Measurements from ENCODE around the gene C1orf159. TPM values are rescaled to one million over a fixed set of nuclear protein-coding genes. Genes with fewer than 3 reads are reported as not detected.
"Not testable (repeated sequence)": the region's sequence is repeated elsewhere in the genome, so short reads cannot be mapped to it uniquely, and the experiment has no call there.

Gene C1orf159
- total RNA-seq, 1 donor from 2014 or later: 30.0 TPM

DNA sequence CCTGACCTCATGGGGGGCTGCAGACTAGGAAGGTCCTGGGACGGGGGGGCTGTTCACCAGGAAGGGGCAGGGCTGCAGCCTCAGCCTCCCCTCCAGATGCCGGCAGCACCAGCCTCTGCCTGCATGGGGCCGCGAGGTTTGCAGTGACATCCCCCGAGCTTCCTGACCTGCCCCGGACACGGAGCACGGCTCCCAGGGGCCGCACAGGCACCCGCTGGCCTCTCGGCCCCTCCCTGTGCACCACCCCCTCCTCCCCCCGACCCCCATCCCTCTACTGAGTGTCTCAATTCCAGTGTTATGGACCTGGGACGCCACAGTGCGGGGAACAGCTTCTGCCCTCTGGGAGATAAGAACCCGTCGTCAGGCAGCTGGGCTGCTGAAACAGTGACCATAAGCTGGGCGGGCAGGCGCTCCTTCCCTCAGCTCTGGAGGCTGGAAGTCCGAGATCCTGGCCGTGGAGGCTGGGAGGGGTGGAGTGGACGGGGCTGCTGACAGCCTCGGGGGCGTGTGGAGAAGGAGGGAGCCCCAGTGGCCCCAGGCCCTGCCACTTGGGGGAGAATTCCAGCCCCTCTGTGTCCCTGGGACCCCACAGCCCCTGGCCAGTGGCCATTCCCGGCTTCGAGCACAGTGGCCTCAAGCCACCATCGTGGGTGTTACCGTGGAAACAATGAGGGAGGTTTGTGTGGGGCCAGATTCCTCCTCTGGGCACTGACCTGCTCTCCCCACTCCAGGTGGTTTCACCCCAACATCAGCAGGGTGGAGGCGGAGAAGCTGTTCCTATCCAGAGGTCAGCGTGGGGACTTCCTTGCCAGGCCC, 53.3 kb downstream of the C1orf159 start:
- H3K27me3 Mint-ChIP-seq (ENCODE audit: insufficient read depth): peaks cover 19% of the 10 kb centered on the region
- no peak for DNase-seq (ENCODE audit: low spot score)
- no peaks in the 10 kb centered on the region for H3K9me3 Mint-ChIP-seq
- H3K27ac Mint-ChIP-seq: peak overlapping the region; percentile 40
- H3K4me3 Mint-ChIP-seq: peak overlapping the region; percentile 68
- H3K4me1 Mint-ChIP-seq (ENCODE audit: low read depth): peaks cover 7% of the 10 kb centered on the region
- H3K36me3 Mint-ChIP-seq (ENCODE audit: low read depth): no peaks in the 10 kb centered on the region
- intact Hi-C loops (cut with micrococcal nuclease): loop anchor here (5.0 kb wide), 2 partner anchors 35 to 245 kb away; partner anchors contain the start of genes ACAP3 and PUSL1

DNA sequence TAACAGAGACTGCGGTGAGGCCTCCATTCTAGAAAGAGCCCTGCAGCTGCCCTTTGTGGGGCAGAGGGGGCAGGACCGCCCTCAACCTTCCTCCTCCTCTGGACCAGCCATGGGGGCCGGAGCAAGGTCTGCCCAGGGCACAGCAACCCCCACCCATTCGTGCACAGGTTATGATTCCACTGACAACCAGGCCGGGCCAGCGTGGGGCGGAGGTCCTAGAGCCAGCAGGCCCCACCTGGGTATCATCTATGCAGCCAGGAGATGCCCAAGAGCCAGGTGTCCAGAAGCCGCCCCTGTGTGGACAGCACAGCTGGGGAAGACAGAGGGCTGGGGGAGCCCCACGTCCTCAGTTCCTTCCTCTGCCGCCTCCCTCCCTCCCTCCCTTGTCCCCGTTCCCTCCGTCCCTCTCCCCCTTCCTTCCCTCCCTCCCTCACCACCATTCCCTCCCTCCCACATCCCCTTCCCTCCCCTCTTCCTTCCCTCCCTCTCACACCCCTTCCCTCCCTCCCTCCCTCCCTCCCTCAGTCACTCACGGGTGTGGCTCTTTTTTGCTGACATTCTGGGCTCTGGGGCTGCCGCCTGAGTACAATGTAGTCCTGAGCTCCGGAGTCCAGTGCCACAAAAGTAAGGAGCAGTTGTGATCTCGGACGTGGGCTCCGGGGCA, 54.1 kb downstream of the C1orf159 start:
- H3K4me3 Mint-ChIP-seq: peak overlapping the region; percentile 78
- intact Hi-C loops (cut with micrococcal nuclease): loop anchor here (5.0 kb wide), 2 partner anchors 35 to 245 kb away; partner anchors contain the start of genes ACAP3 and PUSL1
- peaks cover 7% of the 10 kb centered on the region for H3K4me1 Mint-ChIP-seq (ENCODE audit: low read depth)
- no peaks in the 10 kb centered on the region for H3K36me3 Mint-ChIP-seq (ENCODE audit: low read depth)
- no peaks in the 10 kb centered on the region for H3K9me3 Mint-ChIP-seq
- H3K27me3 Mint-ChIP-seq (ENCODE audit: insufficient read depth): peaks cover 22% of the 10 kb centered on the region
- no peak for DNase-seq (ENCODE audit: low spot score)
- H3K27ac Mint-ChIP-seq: peak overlapping the region; percentile 40

DNA sequence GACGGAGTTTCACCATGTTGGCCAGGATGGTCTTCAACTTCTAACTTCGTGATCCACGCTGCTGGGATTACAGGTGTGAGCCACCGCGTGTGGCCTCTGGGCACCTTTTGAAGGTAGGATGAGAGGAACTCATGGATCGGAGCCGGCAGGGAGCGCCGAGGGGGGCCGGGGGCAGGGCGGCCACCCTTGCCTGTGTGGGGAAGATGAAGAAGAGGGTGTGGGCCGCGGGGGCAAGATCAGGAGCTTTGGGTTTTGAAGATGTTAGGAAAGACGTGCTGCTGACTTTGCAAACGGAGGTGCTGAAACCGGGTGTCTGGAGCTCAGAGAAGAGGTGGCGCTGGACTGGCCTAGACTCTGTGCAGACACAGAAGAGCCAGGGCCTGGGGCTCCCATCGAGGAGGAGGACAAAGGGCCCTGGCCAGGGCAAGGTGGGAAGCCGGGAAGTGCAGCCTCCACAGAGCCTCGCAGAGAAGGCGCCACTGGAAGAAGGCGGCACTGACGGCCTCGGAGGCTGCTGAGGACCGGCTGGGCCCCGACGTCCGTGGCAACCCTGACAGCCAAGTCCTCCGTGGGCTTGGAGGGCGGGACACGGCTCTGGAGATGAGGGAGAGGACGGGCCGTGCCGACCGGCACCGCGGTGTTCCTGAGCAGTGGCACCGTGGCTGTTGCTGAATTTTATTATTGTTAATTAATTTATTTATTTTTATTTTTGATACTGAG, 55.4 kb downstream of the C1orf159 start:
- H3K9me3 Mint-ChIP-seq: no peaks in the 10 kb centered on the region
- H3K4me3 Mint-ChIP-seq: peak overlapping the region; percentile 86
- H3K27me3 Mint-ChIP-seq (ENCODE audit: insufficient read depth): peaks cover 25% of the 10 kb centered on the region
- intact Hi-C loops (cut with micrococcal nuclease): loop anchor here (5.0 kb wide), 2 partner anchors 37 to 247 kb away; partner anchors contain the start of genes ACAP3 and PUSL1
- H3K27ac Mint-ChIP-seq: peak overlapping the region; percentile 52
- no peak for DNase-seq (ENCODE audit: low spot score)
- H3K36me3 Mint-ChIP-seq (ENCODE audit: low read depth): no peaks in the 10 kb centered on the region
- peaks cover 3% of the 10 kb centered on the region for H3K4me1 Mint-ChIP-seq (ENCODE audit: low read depth)

DNA sequence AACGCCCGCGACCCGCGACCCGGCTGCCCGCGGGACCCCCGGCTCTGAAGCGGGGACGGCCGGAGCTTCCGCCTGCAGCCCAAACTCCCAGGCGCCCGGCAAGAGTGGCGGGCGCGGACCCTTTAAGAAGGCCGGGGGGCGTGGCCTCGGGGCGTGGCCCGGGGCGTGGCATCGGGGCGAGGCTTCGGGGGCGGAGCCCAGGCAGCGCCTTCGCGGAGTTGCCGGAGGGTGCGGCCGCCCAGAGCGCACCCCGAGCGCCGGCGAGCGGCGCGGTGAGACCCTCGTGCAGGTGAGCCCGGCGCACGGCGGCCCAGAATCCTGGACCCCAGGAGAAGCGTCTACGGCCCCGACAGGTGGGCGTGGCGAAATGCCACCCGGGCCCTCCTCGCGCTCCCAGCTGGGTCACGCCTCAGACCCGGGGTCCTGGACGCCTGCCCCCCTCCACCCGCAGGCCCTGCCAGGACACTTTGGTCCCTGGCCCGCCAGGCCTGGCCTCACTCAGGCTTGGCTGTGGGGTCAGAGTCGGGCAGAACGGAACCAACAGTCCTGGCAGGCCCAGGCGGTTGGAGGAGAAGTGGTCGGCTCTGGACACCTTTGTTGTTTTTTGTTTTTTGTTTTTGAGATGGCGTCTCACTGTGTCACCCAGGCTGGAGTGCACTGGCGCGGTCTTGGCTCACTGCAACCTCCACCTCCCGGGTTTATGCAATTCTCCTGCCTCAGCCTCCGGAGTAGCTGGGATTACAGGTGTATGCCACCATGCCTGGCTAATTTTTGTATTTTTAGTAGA, 56.2 kb downstream of the C1orf159 start:
- Mint-ChIP-seq H3K4me1 (ENCODE audit: low read depth) (no peaks in the 10 kb centered on the region), H3K36me3 (ENCODE audit: low read depth) (no peaks in the 10 kb centered on the region), H3K27me3 (ENCODE audit: insufficient read depth) (peaks cover 25% of the 10 kb centered on the region), H3K27ac (no peak overlapping the region), H3K4me3 (peak overlapping the region; percentile 86), H3K9me3 (no peaks in the 10 kb centered on the region)
- intact Hi-C loops (cut with micrococcal nuclease): loop anchor here (1.0 to 5.0 kb wide), 7 partner anchors 19 to 248 kb away; partner anchors contain the start of genes ACAP3, C1orf159, ISG15 and KLHL17
- peak; percentile 85 for DNase-seq (ENCODE audit: low spot score)

DNA sequence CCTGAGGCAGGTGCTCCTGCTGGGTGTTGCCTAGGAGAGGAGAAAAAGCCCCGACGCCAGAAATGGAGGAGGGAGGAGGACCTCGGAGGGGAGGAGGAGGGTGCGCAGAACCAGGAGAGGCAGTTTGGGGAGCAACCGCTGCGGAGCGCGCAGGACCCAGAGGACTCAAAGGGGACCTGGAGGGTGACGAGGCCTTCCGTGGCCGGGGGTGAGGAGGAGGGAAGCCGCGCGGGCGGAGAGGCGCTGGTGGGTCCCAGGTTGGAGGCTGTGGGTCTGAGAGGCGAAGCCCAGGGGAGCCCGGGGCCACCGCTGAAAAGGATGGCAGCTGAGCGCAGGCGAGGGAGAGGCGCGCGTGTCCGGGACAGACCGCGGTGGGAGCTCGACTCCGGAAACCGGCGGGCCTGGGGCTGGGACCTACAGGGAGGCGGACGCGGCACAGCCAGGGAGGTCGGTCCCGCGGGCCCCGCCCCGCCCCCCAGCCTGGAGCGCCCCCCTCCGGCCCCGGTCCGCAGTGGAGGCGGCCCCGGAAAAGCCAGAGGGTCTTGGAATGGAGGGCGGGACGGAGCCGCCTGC, 56.9 kb downstream of the C1orf159 start:
- no peaks in the 10 kb centered on the region for H3K4me1 Mint-ChIP-seq (ENCODE audit: low read depth)
- H3K27ac Mint-ChIP-seq: peak overlapping the region; percentile 52
- no peaks in the 10 kb centered on the region for H3K36me3 Mint-ChIP-seq (ENCODE audit: low read depth)
- intact Hi-C loops (cut with micrococcal nuclease): loop anchor here (1.0 to 2.0 kb wide), 5 partner anchors 19 to 99 kb away; partner anchors contain the start of genes C1orf159, ISG15 and KLHL17
- peak; percentile 46 for DNase-seq (ENCODE audit: low spot score)
- no peaks in the 10 kb centered on the region for H3K9me3 Mint-ChIP-seq
- H3K4me3 Mint-ChIP-seq: peak overlapping the region; percentile 83
- H3K27me3 Mint-ChIP-seq (ENCODE audit: insufficient read depth): peaks cover 25% of the 10 kb centered on the region

DNA sequence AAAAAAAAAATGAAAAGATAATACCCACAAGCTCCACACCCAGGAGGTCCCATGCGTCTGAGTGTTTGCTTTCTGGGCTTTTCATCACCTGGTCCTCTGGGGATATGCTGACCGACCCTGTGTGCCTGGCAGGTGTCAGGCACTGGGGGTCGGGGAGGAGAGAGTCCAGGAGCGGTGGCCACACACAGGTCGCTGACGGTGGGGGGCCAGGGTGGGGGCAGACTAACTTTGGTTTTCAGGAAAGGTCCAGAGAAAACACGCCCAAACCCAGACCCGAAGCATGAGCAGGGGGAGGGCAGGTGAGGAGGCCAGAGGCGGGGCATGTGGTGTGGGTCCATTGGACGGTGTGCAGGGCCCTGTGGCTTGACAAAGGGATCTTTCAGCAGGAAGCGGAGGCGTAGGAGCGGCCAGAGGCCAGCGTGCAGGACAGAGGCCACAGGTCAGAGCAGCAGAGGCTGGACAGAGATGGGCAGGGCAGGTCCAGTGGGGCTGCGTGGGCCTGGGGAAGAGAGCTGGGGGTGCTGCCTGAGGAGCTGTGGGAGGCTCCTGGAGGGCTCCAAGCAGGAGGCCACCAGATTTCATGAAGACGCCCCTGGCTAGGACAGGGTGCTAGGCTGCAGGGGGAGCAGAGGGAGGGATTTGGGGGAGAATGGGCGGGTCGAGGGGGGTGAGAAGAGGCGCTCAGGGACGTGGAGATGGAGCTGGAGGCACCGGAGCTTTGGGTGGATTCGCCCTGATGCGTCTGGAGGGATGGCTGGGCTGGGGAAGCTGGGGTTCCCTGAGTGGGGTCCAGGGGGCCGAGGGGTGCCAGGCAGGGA, 57.6 kb downstream of the C1orf159 start:
- peak overlapping the region; percentile 74 for H3K27ac Mint-ChIP-seq
- intact Hi-C loops (cut with micrococcal nuclease): loop anchor here (2.0 kb wide), 1 partner anchor 59 kb away; the partner anchor contains the start of gene C1orf159
- peak overlapping the region; percentile 83 for H3K4me3 Mint-ChIP-seq
- no peaks in the 10 kb centered on the region for H3K4me1 Mint-ChIP-seq (ENCODE audit: low read depth)
- DNase-seq (ENCODE audit: low spot score): no peak
- no peaks in the 10 kb centered on the region for H3K36me3 Mint-ChIP-seq (ENCODE audit: low read depth)
- peaks cover 25% of the 10 kb centered on the region for H3K27me3 Mint-ChIP-seq (ENCODE audit: insufficient read depth)
- no peaks in the 10 kb centered on the region for H3K9me3 Mint-ChIP-seq

GRCh38 chr1:1057769-1058087, 58.2 kb downstream of the C1orf159 start:
- Mint-ChIP-seq H3K4me3 (peak overlapping the region; percentile 83), H3K27me3 (ENCODE audit: insufficient read depth) (peaks cover 25% of the 10 kb centered on the region)
- DNase-seq (ENCODE audit: low spot score); H3K9me3 Mint-ChIP-seq; H3K27ac Mint-ChIP-seq; H3K36me3 Mint-ChIP-seq (ENCODE audit: low read depth); H3K4me1 Mint-ChIP-seq (ENCODE audit: low read depth): not testable (repeated sequence)
- intact Hi-C loops (cut with micrococcal nuclease): loop anchor here (2.0 kb wide), 1 partner anchor 59 kb away; the partner anchor contains the start of gene C1orf159

DNA sequence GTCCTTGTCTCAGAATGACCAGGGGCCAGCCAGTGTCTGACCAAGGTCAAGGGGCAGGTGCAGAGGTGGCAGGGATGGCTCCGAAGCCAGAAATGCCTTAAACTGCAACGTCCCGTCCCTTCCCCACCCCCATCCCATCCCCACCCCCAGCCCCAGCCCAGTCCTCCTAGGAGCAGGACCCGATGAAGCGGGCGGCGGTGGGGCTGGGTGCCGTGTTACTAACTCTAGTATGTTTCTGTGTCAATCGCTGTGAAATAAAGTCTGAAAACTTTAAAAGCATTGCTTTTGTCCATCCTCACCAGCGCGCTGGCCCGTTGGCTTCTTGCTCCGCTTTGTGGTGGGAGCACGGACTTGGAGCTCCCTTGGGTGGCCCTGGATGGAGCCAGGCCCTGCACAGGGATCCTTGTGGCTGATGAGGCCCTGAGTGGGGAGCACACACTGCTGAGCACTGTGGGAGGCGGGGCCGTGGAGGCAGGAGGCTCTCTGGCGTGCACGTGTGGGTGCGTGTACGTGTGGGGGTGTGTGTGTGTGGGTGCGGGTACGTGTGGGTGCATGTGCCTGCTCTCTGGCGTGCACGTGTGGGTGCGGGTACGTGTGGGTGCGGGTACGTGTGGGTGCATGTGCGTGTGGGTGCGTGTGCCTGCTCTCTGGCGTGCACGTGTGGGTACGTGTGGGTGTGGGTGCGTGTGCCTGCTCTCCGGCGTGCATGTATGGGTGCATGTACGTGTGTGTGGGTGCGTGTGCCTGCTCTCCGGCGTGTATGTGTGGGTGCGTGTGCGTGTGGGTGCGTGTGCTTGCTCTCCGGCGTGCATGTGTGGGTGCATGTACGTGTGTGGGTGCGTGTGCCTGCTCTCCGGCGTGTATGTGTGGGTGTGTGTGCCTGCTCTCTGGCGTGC, 59.8 kb downstream of the C1orf159 start:
- DNase-seq (ENCODE audit: low spot score): no peak
- H3K27ac Mint-ChIP-seq: no peak overlapping the region
- H3K36me3 Mint-ChIP-seq (ENCODE audit: low read depth): no peaks in the 10 kb centered on the region
- no peaks in the 10 kb centered on the region for H3K4me1 Mint-ChIP-seq (ENCODE audit: low read depth)
- peaks cover 22% of the 10 kb centered on the region for H3K27me3 Mint-ChIP-seq (ENCODE audit: insufficient read depth)
- no peak overlapping the region for H3K4me3 Mint-ChIP-seq
- no peaks in the 10 kb centered on the region for H3K9me3 Mint-ChIP-seq
- intact Hi-C loops (cut with micrococcal nuclease): no loop called here

GRCh38 chr1:1054971-1055370, 60.9 kb downstream of the C1orf159 start:
- Mint-ChIP-seq H3K36me3 (ENCODE audit: low read depth) (no peaks in the 10 kb centered on the region), H3K27ac (no peak overlapping the region), H3K27me3 (ENCODE audit: insufficient read depth) (peaks cover 17% of the 10 kb centered on the region), H3K9me3 (no peaks in the 10 kb centered on the region), H3K4me3 (no peak overlapping the region), H3K4me1 (ENCODE audit: low read depth) (no peaks in the 10 kb centered on the region)
- intact Hi-C loops (cut with micrococcal nuclease): no loop called here
- DNase-seq (ENCODE audit: low spot score): no peak

GRCh38 chr1:1054099-1054700, 61.7 kb downstream of the C1orf159 start:
- Mint-ChIP-seq H3K4me3 (no peak overlapping the region), H3K36me3 (ENCODE audit: low read depth) (no peaks in the 10 kb centered on the region)
- intact Hi-C loops (cut with micrococcal nuclease): no loop called here

More at GRCh38 chr1:1054099-1054700, 61.7 kb downstream of the C1orf159 start:
- Mint-ChIP-seq H3K27ac (no peak overlapping the region), H3K27me3 (ENCODE audit: insufficient read depth) (peaks cover 16% of the 10 kb centered on the region), H3K4me1 (ENCODE audit: low read depth) (no peaks in the 10 kb centered on the region), H3K9me3 (no peaks in the 10 kb centered on the region)
- DNase-seq (ENCODE audit: low spot score): no peak
